Islet precursor cell (in vitro differentiated cells): ENCODE measurements around the gene RTEL1.
"Not testable (repeated sequence)": the region's sequence is repeated elsewhere in the genome, so short reads cannot be mapped to it uniquely, and the experiment has no call there.

Experiments used
- DNase-seq: peaks from one replicate; pipeline ENCODE4 v3.0.0-alpha.2; 2018

Gene RTEL1, protein sequence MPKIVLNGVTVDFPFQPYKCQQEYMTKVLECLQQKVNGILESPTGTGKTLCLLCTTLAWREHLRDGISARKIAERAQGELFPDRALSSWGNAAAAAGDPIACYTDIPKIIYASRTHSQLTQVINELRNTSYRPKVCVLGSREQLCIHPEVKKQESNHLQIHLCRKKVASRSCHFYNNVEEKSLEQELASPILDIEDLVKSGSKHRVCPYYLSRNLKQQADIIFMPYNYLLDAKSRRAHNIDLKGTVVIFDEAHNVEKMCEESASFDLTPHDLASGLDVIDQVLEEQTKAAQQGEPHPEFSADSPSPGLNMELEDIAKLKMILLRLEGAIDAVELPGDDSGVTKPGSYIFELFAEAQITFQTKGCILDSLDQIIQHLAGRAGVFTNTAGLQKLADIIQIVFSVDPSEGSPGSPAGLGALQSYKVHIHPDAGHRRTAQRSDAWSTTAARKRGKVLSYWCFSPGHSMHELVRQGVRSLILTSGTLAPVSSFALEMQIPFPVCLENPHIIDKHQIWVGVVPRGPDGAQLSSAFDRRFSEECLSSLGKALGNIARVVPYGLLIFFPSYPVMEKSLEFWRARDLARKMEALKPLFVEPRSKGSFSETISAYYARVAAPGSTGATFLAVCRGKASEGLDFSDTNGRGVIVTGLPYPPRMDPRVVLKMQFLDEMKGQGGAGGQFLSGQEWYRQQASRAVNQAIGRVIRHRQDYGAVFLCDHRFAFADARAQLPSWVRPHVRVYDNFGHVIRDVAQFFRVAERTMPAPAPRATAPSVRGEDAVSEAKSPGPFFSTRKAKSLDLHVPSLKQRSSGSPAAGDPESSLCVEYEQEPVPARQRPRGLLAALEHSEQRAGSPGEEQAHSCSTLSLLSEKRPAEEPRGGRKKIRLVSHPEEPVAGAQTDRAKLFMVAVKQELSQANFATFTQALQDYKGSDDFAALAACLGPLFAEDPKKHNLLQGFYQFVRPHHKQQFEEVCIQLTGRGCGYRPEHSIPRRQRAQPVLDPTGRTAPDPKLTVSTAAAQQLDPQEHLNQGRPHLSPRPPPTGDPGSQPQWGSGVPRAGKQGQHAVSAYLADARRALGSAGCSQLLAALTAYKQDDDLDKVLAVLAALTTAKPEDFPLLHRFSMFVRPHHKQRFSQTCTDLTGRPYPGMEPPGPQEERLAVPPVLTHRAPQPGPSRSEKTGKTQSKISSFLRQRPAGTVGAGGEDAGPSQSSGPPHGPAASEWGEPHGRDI (N-terminal part only)

GRCh38 chr20:63657937-63658748 lies at the start of gene RTEL1:
RTEL1 (plus strand) TSS chr20:63658312; CDS start chr20:63659403, 1,091 bp downstream.
- peak; percentile 96 for DNase-seq

DNA sequence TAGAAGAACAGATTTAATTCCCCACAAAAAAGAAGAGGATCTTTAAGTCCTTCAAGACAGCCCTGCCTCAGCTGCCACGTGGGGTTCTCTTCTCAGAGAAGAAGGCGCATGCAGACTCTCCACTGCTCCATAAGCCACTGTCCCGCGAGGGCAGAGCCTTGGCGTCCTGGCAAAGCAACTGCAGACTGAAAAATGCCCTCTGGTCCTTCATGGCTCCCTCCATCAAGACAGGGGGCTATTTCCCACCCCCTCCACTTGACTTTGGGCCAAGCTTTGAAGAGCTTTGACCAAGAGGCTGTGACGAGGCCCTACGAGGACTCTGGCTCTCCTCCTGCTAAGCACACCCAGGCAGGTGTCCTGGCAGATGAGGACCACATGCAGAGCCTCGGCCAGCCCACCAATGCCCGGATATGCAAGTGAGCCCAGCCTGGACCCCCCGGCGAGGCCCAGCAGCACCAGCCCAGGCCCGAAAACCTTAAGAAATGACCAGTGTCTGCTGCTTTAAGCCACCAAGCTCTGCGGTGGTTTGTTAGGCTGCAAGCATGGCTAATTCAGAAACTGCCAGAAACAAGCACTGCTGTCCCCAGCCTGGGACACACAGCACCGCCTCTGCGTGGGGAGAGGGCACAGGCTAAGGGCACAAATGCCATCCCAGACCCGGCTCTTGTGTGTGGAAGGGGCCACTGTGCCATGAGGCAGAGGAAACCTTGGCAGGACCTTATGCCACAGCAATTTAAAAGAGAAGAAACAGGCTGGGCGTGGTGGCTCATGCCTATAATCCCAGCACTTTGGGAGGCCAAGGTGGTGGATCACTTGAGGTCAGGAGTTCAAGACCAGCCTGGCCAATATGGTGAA lies 47.3 kb upstream of the RTEL1 start:
- DNase-seq: no peak

- no peak for DNase-seq
These were observed 46.5 kb upstream of the RTEL1 start for GRCh38 chr20:63611646-63612045.

DNA sequence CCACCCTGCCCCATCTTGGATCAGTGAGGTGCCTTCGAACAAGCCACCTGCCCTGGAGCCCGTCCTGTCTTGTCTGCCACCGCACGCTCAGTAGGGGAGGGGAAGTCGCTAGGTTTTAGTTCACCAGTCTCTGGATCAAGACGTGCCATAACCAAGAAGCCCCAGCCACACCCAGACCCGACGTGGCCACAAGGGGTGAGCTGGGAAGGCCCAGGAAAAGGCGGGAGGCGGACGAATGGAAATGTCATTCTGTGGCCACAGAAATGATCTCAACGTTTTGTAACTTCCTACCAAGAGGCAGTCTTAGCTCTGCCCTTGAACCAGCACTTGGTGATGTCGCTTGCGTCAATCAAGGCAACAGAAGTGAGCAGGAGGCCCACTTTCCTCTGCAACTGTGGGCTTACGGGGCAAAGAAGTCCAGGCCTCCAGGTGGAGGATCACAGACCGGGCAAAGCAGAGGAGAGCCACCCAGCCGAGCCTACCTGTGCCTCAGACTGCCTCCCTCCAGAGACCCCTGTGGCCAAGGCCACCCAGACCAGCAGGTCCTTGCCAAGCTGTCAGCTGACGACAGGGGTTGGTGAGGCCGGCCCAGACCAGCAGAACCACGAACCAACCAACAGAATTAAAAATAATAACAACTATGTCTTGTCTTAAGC lies 45.7 kb upstream of the RTEL1 start:
- DNase-seq: no peak

- not testable (repeated sequence) for DNase-seq
These were observed 44.1 kb upstream of the RTEL1 start for GRCh38 chr20:63613863-63614594.

- DNase-seq: no peak
These were observed 40.8 kb upstream of the RTEL1 start for GRCh38 chr20:63617092-63617875.

DNA sequence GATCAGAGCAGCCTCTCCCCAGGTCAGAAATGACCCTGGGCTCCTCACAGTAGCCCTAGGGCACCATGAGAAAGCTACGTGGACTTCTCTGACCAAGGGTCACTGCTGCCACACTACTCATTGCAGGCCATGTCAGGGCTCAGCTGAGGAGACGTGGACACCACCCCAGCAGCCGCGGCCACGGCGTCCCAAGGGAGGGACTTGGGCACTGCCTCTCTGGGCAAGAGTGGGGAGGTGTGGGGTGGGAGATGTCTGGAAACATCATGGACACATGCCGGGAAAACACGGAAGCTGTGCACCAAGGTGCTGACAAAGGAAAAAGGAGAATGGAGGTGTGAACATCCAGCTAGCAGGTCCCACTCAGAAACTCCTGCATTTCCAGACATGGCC lies 40.2 kb upstream of the RTEL1 start:
- no peak for DNase-seq

DNA sequence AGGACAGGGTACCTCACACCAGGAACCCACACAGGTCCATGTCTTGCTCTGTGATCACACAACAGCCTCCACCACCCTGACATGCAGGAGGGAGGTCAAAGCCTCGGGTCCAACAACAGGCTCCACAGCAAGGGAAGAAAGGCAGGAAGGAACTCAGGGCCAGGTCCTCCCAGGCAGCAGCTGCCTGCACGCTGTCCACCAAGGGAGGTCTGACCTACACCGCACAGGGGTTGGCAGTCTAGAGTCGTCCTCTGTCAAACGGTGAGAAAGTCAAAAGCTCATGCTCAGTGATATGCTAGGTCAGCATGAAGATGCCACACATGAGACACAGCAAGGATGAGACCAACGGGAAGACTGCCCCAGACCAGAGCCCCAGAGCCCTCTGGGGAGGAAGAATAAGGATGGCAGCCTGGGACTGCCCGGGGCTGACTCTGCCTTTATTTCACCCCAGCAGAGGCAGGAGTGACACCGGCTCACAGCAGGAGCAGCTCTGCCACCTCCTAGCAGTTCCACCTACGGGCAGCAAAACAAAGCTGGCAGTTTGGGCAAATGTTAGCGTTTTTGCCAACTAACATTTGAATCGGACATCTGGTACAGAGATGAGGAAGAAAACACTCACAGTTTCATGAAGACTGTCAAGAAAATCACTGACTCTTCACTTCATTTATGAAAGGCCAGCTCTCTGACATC lies 39.7 kb upstream of the RTEL1 start:
- DNase-seq: no peak

DNA sequence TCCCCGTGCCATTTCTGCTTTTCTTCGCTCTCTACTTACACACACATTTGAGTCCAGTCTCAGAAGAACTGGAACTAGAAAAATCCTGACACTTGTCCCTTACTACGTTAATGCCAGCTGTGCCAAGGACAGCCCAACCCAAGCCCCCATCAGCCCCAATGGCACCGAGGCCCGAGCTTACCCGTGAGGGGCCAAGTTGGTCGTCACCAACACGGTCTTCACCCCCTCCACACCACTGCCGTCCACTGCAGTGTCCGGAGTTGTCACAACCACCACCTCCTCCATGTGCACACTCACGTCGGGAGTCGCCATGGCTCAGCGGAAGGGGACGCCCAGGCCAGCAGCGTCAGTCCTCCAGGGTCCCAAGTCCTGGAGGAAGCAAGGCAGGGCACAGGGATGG lies 39.0 kb upstream of the RTEL1 start:
- DNase-seq: no peak

DNA sequence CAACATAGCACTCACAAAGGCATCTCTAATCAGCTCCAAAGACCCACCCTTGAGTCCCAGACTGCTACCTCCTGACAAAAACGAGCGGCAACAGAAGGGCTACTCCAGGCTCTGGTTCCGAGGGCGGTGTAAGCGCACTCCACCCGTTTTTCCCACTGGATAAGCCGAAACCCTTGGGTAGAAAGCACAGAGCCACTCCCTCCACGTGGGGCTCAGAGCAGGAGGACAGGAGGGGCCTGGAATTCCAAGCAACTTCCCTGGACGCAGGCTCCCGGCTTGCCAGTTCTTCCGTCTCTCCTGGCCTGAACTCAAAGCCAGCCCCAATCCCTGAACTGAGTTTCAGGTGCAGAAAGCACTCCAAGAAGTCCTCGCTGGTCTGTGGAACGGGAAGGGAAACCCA lies 38.6 kb upstream of the RTEL1 start:
- DNase-seq: no peak

GRCh38 chr20:63620991-63621390 lies 37.1 kb upstream of the RTEL1 start:
- no peak for DNase-seq

DNA sequence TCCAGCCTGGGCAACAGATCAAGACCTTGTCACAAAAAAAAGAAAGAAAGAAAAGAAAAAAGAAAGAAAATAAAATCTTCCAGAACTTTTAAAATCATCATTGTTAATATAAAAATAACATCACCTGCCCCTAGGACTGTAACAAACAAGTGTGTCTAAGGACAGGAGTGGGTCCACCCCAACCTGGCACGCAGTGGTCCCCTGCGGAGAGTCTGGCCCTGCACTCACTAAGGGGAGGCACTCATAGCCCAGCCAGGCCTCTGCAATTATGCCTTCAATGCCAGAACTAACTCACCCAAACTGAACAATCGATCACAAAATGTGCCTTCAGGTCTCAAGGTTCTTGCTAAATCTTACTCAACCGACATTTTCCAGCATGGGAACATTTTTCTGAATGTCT lies 36.0 kb upstream of the RTEL1 start:
- DNase-seq: no peak

- no peak for DNase-seq
These were observed 35.4 kb upstream of the RTEL1 start for GRCh38 chr20:63622732-63623131.

GRCh38 chr20:63624486-63624885 lies 33.6 kb upstream of the RTEL1 start:
- DNase-seq: no peak

- DNase-seq: no peak
These were observed 32.2 kb upstream of the RTEL1 start for GRCh38 chr20:63625771-63626423.

DNA sequence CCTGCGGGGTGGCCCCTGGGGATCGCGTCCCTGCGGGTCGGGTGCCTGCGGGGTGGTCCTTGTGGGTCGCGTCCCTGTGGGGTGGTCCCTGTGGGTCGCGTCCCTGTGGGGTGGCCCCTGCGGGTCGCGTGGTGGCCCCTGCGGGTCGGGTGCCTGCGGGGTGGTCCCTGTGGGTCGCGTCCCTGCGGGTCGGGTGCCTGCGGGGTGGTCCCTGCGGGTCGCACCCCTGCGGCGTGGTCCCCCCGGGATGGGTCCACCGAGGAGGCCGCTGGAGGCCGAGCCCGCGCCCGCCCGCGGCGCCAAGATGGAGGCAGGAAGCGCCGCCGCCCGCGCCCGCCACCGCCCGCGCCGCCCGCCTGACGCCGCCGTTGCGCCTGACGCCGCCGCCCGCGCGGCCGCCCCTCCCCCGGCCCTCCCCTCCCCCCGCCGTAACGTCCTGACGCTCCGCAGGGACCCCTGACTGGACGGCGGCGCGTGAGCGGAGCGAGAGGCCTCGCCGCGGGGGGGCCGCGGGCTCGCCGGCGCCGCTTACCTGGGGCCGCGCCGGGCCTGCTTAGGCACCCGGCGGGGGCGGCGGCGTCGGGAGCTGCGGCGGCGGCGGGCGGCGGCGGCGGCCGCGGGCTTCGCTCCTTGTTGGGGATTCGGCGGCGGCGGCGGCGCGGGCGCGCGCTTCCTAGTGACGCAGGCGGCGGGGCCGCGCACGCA lies 31.5 kb upstream of the RTEL1 start, which contains the start of gene GMEB2:
Gene GMEB2, minus strand, starts transcription at position 678 of the 705 bp plus-strand sequence. CDS start 7,704 bp downstream, outside the sequence.
- no peak for DNase-seq

DNA sequence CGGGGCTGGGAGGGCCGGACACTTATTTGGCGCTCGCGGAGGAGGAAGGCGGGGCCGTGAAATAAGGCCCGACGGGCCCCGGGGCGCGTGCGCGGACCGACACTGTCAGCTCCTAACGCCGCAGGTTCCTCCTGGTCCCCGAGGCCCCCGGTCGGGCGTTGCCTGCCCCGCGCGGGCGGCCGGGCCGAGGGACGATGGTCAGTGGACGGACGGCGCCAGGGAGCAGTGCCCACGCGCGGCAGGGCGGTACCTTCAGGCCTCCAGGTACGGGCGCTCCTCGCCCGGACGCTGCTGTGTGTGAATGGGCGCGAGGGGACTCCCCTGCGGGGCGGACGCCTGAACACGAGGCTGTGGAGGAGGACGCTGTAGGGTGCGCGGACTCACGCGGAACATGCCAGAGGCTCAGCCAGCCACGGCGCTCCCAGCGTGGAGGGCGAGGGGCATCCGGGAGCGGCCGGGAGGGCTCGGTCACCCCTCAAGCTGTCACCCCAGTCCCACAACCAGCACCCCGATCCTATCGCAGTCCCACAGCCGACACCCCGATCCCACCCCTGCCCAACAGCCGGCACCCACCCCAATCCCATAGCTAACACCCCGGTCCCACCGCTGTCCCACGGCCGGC lies 30.9 kb upstream of the RTEL1 start:
- DNase-seq: peak; percentile 96
